ENCODE measurements around the gene SIL1. TPM values are rescaled to one million over a fixed set of nuclear protein-coding genes. Genes with fewer than 3 reads are reported as not detected.

The SIL1 gene
- total RNA-seq, 2 donors from 2014 or later = 31.6 to 64.4 TPM

GRCh38 chr5:138910546-138911185 lies 287.5 kb downstream of the SIL1 start:
- DNase-seq = no peak
- Histone ChIP-seq H3K36me3 (peaks cover 4% of the 10 kb centered on the region), H3K4me1 (no peaks in the 10 kb centered on the region), H3K27me3 (no peaks in the 10 kb centered on the region), H3K9me3 (no peaks in the 10 kb centered on the region), H3K27ac (no peak overlapping the region), H3K4me3 (no peak overlapping the region), H3K9ac (ENCODE audit: low read depth in 2 of 2, low read length in 2 of 2) (no peak overlapping the region)
- TF ChIP-seq CTCF (IDR thresholded peaks at IDR 0.05) = no peak
- intact Hi-C loops (cut with DNase I) = no loop called here

GRCh38 chr5:138909734-138910133 lies 288.4 kb downstream of the SIL1 start:
- no peaks in the 10 kb centered on the region for H3K9me3 ChIP-seq
- peaks cover 7% of the 10 kb centered on the region for H3K36me3 ChIP-seq
- no peak for DNase-seq
- H3K4me3 ChIP-seq = no peak overlapping the region
- no peak overlapping the region for H3K27ac ChIP-seq
- TF ChIP-seq CTCF (IDR thresholded peaks at IDR 0.05) = no peak
- H3K9ac ChIP-seq (ENCODE audit: low read depth in 2 of 2, low read length in 2 of 2) = no peak overlapping the region
- H3K27me3 ChIP-seq = no peaks in the 10 kb centered on the region
- H3K4me1 ChIP-seq = no peaks in the 10 kb centered on the region
- intact Hi-C loops (cut with DNase I) = no loop called here

- H3K27me3 ChIP-seq = no peaks in the 10 kb centered on the region
- no peak overlapping the region for H3K4me3 ChIP-seq
- H3K36me3 ChIP-seq = peaks cover 7% of the 10 kb centered on the region
- no peak for DNase-seq
- intact Hi-C loops (cut with DNase I) = no loop called here
- TF ChIP-seq CTCF (IDR thresholded peaks at IDR 0.05) = no peak
- no peak overlapping the region for H3K27ac ChIP-seq
- no peaks in the 10 kb centered on the region for H3K9me3 ChIP-seq
- no peak overlapping the region for H3K9ac ChIP-seq (ENCODE audit: low read depth in 2 of 2, low read length in 2 of 2)
- no peaks in the 10 kb centered on the region for H3K4me1 ChIP-seq
These were observed 292.6 kb downstream of the SIL1 start for GRCh38 chr5:138905541-138905940.

GRCh38 chr5:138903130-138903775 lies 294.9 kb downstream of the SIL1 start:
- no peak overlapping the region for H3K9ac ChIP-seq (ENCODE audit: low read depth in 2 of 2, low read length in 2 of 2)
- peak; percentile 34 for DNase-seq
- H3K36me3 ChIP-seq = peaks cover 7% of the 10 kb centered on the region
- TF ChIP-seq CTCF (IDR thresholded peaks at IDR 0.05) = no peak
- no peaks in the 10 kb centered on the region for H3K27me3 ChIP-seq
- H3K9me3 ChIP-seq = no peaks in the 10 kb centered on the region
- H3K4me3 ChIP-seq = no peak overlapping the region
- no peaks in the 10 kb centered on the region for H3K4me1 ChIP-seq
- no peak overlapping the region for H3K27ac ChIP-seq
- intact Hi-C loops (cut with DNase I) = no loop called here

GRCh38 chr5:138901716-138902115 lies 296.5 kb downstream of the SIL1 start:
- Histone ChIP-seq H3K4me3 (no peak overlapping the region), H3K9me3 (no peaks in the 10 kb centered on the region), H3K36me3 (peaks cover 7% of the 10 kb centered on the region), H3K27ac (no peak overlapping the region), H3K9ac (ENCODE audit: low read depth in 2 of 2, low read length in 2 of 2) (no peak overlapping the region), H3K4me1 (no peaks in the 10 kb centered on the region), H3K27me3 (no peaks in the 10 kb centered on the region)
- no peak for TF ChIP-seq CTCF (IDR thresholded peaks at IDR 0.05)
- DNase-seq = no peak
- intact Hi-C loops (cut with DNase I) = no loop called here

Data from colonic mucosa (tissue), 4 donors.